HUES48 (cell line): Measurements from ENCODE around the gene ADAMTS17.

ENCODE experiments used
- H3K27ac ChIP-seq: one replicate; pipeline ENCODE4 v1.7.0; 2013; ENCODE audit warnings: low read depth, low read length, inconsistent platforms
- H3K27me3 ChIP-seq: 2 replicates; pipeline ENCODE4 v1.6.1; 2013; ENCODE audit warnings: mild to moderate bottlenecking, low read length; ENCODE audit not compliant: control insufficient read depth, insufficient read depth
- H3K36me3 ChIP-seq: 2 replicates; pipeline ENCODE4 v1.6.1; 2013; ENCODE audit warnings: low read length; ENCODE audit not compliant: control insufficient read depth, insufficient read depth
- H3K4me1 ChIP-seq: 2 replicates; pipeline ENCODE4 v1.6.1; 2013; ENCODE audit warnings: mild to moderate bottlenecking, low read length; ENCODE audit not compliant: control insufficient read depth, insufficient read depth
- H3K4me3 ChIP-seq: 2 replicates; pipeline ENCODE4 v1.5.1; 2013; ENCODE audit warnings: mild to moderate bottlenecking, low read depth, low read length
- H3K9ac ChIP-seq: 2 replicates; pipeline ENCODE4 v1.6.1; 2013; ENCODE audit warnings: mild to moderate bottlenecking, low read depth, low read length, moderate library complexity
- H3K9me3 ChIP-seq: 2 replicates; pipeline ENCODE4 v1.6.1; 2013; ENCODE audit warnings: low read length; ENCODE audit not compliant: control insufficient read depth, insufficient read depth

ADAMTS17 gene

DNA sequence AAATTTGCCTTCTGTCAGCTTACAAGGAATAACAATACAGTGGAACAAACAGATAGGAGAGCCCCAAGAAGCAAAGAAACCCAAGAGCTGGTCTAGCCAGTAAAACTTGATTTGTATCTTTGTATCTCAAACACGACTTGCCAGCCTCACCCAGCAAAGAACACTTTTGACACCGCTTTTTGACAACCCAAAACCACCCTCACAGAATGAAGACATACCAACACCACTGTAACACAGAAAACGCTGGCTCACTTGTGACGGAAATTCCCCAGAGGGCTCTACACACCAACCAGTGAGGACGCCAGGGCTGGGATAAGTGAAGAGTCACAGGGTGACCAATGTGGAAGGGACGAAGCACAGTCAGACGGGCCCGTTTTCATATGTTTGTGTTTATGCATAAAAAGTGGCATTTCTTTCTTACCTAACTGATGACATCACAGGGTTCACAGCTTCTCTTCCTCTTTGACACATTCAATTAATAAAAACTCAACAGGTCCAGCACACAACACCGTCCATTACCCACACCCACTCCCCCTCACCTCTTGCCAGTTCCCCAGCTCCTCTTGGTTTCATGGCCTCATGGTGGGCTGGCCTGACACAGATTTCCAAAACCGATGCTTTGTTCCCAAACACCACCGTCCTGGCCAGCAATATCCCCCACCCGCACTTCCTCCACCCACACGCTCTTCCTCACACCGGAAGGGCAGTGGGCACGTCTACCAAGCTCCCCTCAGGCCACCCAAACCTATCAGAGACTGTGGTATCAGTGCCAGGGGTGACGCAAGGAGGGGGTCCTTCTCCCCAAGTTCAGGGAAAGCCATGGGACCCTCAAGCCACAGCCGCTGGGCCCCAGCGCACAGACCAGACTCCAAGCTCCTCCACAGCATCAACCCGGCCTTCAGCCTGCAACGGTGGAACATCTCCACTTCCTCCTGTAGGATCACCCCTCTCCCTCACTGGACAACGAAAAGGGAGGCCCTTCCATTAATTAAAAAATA is 94.2 kb downstream of the ADAMTS17 start:
- H3K36me3 ChIP-seq, result no peaks in the 10 kb centered on the region
- H3K27ac ChIP-seq, result no peak overlapping the region
- no peaks in the 10 kb centered on the region for H3K27me3 ChIP-seq
- no peaks in the 10 kb centered on the region; the same call in 1 of the 2 replicates for H3K4me1 ChIP-seq
- H3K9ac ChIP-seq, result no peak overlapping the region
- H3K4me3 ChIP-seq, result no peak overlapping the region
- H3K9me3 ChIP-seq, result no peaks in the 10 kb centered on the region

GRCh38 chr15:100245855-100246254 is 95.9 kb downstream of the ADAMTS17 start:
- H3K27ac ChIP-seq, result no peak overlapping the region
- H3K4me3 ChIP-seq, result no peak overlapping the region
- H3K4me1 ChIP-seq, result no peaks in the 10 kb centered on the region; the same call in 1 of the 2 replicates
- no peaks in the 10 kb centered on the region for H3K27me3 ChIP-seq
- H3K9ac ChIP-seq, result no peak overlapping the region
- no peaks in the 10 kb centered on the region for H3K36me3 ChIP-seq
- no peaks in the 10 kb centered on the region for H3K9me3 ChIP-seq

DNA sequence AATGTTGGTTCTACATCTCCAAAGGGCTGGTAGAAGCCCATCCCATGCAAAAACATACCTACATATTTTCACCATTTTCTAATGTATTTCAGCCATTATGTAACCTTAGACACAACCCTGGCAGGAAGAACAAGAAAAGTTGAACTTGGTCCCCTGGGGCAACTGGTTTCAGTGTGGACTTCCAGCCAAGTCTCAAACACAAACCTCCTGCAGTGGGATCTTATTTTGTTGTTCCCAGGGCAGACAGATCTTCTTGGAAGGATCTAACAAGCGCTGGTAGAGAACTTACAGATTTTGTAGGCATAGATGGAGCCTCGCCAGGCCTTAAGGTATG is 96.3 kb downstream of the ADAMTS17 start:
- Histone ChIP-seq H3K4me3 (no peak overlapping the region), H3K9ac (no peak overlapping the region), H3K36me3 (no peaks in the 10 kb centered on the region), H3K4me1 (no peaks in the 10 kb centered on the region; the same call in 1 of the 2 replicates), H3K27ac (no peak overlapping the region), H3K27me3 (no peaks in the 10 kb centered on the region), H3K9me3 (no peaks in the 10 kb centered on the region)

GRCh38 chr15:100244796-100245486 is 96.8 kb downstream of the ADAMTS17 start:
- no peak overlapping the region for H3K9ac ChIP-seq
- no peaks in the 10 kb centered on the region for H3K27me3 ChIP-seq
- H3K4me3 ChIP-seq, result no peak overlapping the region
- no peaks in the 10 kb centered on the region for H3K36me3 ChIP-seq
- H3K9me3 ChIP-seq, result no peaks in the 10 kb centered on the region
- no peak overlapping the region for H3K27ac ChIP-seq
- H3K4me1 ChIP-seq, result no peaks in the 10 kb centered on the region; the same call in 1 of the 2 replicates

DNA sequence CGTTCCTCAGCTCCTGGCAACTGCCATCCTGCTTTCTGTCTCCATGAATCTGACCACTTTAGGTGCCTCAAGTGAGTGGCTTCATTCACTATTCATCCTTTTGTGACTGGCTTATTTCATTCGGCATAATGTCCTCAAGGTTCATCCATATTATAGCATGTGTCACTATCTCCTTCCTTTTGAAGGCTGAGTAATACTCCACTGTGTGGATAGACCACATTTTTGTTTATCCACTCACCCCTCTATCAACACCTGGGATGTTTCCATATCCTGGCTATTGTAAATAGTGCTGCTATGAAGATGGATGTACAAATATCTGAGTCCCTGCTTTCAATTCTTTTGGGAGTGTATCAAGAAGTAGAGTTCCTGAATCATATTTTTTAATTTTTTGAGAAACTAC is 98.8 kb downstream of the ADAMTS17 start:
- Histone ChIP-seq H3K4me1 (no peaks in the 10 kb centered on the region; the same call in 1 of the 2 replicates), H3K9ac (no peak overlapping the region), H3K4me3 (no peak overlapping the region), H3K9me3 (no peaks in the 10 kb centered on the region), H3K27ac (no peak overlapping the region), H3K27me3 (no peaks in the 10 kb centered on the region), H3K36me3 (no peaks in the 10 kb centered on the region)

- H3K4me1 ChIP-seq, result no peaks in the 10 kb centered on the region; the same call in 1 of the 2 replicates
- no peak overlapping the region for H3K4me3 ChIP-seq
- H3K27me3 ChIP-seq, result no peaks in the 10 kb centered on the region
- H3K9ac ChIP-seq, result no peak overlapping the region
- H3K36me3 ChIP-seq, result no peaks in the 10 kb centered on the region
- no peaks in the 10 kb centered on the region for H3K9me3 ChIP-seq
- no peak overlapping the region for H3K27ac ChIP-seq
These were observed 99.9 kb downstream of the ADAMTS17 start for GRCh38 chr15:100241572-100242482.

- Histone ChIP-seq H3K9ac (no peak overlapping the region), H3K4me1 (no peaks in the 10 kb centered on the region), H3K4me3 (no peak overlapping the region), H3K36me3 (no peaks in the 10 kb centered on the region), H3K27me3 (no peaks in the 10 kb centered on the region), H3K9me3 (no peaks in the 10 kb centered on the region), H3K27ac (no peak overlapping the region)
These were observed 104.6 kb downstream of the ADAMTS17 start for GRCh38 chr15:100236981-100237720.

GRCh38 chr15:100235030-100235617 is 106.7 kb downstream of the ADAMTS17 start:
- H3K9ac ChIP-seq, result no peak overlapping the region
- no peaks in the 10 kb centered on the region for H3K27me3 ChIP-seq
- no peaks in the 10 kb centered on the region for H3K9me3 ChIP-seq
- no peak overlapping the region for H3K27ac ChIP-seq
- H3K36me3 ChIP-seq, result no peaks in the 10 kb centered on the region
- no peaks in the 10 kb centered on the region for H3K4me1 ChIP-seq
- no peak overlapping the region for H3K4me3 ChIP-seq

DNA sequence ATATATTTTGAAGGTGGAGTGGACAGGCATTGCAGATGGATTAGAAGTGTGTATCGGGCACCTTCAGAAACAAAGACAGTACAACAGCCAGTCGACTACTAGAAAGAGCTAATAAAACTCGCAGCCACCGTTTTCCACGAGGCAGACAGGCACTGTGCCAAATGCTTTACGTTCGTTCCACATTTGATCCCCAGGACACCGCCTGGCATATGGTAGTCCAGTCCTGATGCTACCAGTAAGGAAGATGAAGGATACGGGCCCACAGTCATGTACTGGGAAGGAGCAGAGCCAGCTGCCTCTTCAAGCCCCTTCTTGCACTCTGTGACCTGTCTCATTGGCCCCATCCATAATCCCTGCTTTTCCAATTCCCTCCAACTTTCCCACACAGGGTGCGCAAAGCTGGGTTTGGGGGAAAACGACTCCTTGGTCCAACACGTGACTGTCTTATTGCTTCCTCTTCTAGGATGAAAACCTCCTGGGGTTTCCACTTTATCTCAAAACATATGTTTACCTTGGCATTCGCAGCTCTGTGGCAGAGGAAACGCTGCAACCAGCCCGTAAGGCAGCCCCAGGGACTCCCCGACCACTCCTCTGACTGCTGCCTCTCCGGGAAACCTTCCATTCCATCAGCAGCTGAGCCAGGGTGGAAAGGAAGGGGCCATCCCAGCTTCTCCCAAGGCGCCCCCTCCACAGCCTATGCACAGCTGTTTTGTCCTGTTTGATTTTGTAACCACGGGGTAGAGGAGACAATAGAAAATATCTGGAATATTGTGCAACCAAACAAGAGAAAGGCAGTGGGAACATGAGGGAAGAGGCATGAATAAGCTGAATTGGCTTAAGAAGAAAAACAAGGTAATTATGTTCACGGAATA is 107.4 kb downstream of the ADAMTS17 start:
- Histone ChIP-seq H3K9ac (no peak overlapping the region), H3K9me3 (no peaks in the 10 kb centered on the region), H3K4me3 (no peak overlapping the region), H3K27ac (no peak overlapping the region), H3K27me3 (no peaks in the 10 kb centered on the region), H3K4me1 (no peaks in the 10 kb centered on the region), H3K36me3 (no peaks in the 10 kb centered on the region)
